Measurements from ENCODE around the gene ADGRV1. TPM values are rescaled to one million over a fixed set of nuclear protein-coding genes. Genes with fewer than 3 reads are reported as not detected.
"Not testable (repeated sequence)": the region's sequence is repeated elsewhere in the genome, so short reads cannot be mapped to it uniquely, and the experiment has no call there.

ADGRV1 gene
- total and polyA plus RNA-seq, 2 experiments from 2014 or later, result 15.5 to 19.6 TPM

DNA sequence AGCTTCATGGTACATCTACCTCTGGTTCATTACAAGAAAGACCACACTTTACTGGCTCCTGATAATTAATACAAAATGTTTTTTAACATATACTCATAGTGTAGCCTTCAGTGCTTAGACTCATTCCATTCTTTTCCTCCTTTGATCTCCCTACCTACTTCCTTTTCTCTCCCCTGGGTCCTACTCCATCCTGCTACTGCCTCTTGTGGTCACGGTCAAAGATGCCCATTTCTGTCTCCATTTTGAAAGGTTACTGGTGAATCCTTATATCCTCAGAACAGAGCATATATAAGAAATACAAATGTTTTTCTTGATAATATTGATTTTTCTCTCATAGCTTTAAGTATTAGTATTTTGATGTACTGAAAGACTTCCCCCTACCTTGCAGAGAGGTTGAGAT is 448.7 kb downstream of the ADGRV1 start:
- Histone ChIP-seq H3K27ac (no peak overlapping the region), H3K36me3 (no peaks in the 10 kb centered on the region), H3K4me1 (ENCODE audit: low read depth) (no peaks in the 10 kb centered on the region), H3K27me3 (no peaks in the 10 kb centered on the region), H3K9me3 (ENCODE audit: low read depth) (no peaks in the 10 kb centered on the region), H3K4me3 (no peak overlapping the region)
- no peak for DNase-seq (ENCODE audit: low read depth in 1 of 2, low spot score in 1 of 2)
- TF ChIP-seq, protein P1, sequence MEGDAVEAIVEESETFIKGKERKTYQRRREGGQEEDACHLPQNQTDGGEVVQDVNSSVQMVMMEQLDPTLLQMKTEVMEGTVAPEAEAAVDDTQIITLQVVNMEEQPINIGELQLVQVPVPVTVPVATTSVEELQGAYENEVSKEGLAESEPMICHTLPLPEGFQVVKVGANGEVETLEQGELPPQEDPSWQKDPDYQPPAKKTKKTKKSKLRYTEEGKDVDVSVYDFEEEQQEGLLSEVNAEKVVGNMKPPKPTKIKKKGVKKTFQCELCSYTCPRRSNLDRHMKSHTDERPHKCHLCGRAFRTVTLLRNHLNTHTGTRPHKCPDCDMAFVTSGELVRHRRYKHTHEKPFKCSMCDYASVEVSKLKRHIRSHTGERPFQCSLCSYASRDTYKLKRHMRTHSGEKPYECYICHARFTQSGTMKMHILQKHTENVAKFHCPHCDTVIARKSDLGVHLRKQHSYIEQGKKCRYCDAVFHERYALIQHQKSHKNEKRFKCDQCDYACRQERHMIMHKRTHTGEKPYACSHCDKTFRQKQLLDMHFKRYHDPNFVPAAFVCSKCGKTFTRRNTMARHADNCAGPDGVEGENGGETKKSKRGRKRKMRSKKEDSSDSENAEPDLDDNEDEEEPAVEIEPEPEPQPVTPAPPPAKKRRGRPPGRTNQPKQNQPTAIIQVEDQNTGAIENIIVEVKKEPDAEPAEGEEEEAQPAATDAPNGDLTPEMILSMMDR (IDR thresholded peaks at IDR 0.05; ENCODE audit: low read depth, low read length), result no peak

DNA sequence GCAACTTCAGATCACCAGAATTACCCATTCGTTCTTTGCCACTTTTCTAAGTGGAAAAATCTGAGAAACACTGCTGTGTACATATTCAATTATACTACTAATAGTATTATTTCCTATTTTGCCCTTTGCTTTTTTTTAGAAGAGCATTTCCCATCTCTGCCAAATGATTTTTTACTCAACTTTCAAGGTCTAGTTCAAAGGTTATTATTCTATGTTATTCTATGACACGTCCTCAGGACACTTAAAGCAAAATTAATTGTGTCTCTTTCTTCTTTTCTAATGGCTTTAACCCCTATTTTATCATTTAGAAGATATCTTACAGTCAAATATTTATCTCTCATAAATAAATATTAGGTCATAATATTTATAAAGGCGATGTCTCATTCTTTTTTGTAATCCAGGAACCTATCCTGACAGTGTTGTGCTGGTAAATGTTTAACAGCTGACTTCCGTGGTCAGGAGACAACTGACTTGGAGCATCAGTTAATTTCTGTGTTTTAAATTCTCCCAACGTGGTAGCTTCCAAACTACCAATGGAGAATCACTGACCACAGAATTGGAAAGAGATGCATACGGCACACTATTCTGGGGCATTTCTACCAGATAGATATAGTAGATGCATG is 449.3 kb downstream of the ADGRV1 start:
- Histone ChIP-seq H3K27me3 (no peaks in the 10 kb centered on the region), H3K27ac (no peak overlapping the region), H3K36me3 (no peaks in the 10 kb centered on the region), H3K4me1 (ENCODE audit: low read depth) (no peaks in the 10 kb centered on the region), H3K4me3 (no peak overlapping the region), H3K9me3 (ENCODE audit: low read depth) (no peaks in the 10 kb centered on the region)
- TF ChIP-seq, protein P1 (IDR thresholded peaks at IDR 0.05; ENCODE audit: low read depth, low read length), result no peak
- no peak for DNase-seq (ENCODE audit: low read depth in 1 of 2, low spot score in 1 of 2)

DNA sequence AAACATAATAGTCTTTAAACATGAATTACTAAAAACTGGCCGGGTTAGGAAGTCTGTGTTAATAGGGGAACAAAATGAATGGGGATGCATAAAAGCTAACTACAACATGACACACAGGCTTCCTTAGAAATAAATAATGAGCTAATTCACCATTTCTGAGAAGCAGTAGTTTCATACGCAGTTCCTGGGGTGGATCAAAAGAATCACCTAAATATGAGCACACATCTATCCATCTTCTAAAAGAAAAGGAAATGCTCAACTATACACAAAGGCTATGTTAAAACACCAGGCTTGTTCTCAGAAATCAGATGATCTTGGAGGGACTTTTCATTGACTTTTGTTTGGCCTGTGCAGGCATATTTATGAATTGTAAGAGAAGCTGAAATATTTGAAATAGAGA is 451.5 kb downstream of the ADGRV1 start:
- H3K27me3 ChIP-seq, result no peaks in the 10 kb centered on the region

DNA sequence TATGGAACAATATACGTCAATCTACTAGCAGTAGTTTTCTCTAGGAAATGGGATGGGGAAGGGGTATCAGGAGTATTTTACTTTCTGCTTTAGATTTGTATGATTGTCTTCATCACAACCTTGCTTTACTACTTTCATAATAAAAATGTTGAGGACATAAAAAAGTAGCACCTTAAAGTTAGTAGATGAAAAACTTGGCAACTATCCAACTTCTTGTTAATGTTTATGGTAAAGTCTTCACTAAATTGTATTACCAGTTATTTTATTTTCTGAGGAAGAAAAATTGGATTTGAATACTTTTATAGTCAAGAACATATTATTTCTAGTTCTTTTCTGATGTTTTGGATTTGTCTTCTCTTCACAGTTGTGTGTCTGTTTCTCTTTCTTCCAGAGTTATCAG is 452.4 kb downstream of the ADGRV1 start:
- TF ChIP-seq, protein P1 (IDR thresholded peaks at IDR 0.05; ENCODE audit: low read depth, low read length), result no peak
- Histone ChIP-seq H3K36me3 (no peaks in the 10 kb centered on the region), H3K27ac (no peak overlapping the region), H3K27me3 (no peaks in the 10 kb centered on the region), H3K9me3 (ENCODE audit: low read depth) (no peaks in the 10 kb centered on the region), H3K4me3 (no peak overlapping the region), H3K4me1 (ENCODE audit: low read depth) (no peaks in the 10 kb centered on the region)
- DNase-seq (ENCODE audit: low read depth in 1 of 2, low spot score in 1 of 2), result no peak

More for the DNA sequence above, 451.5 kb downstream of the ADGRV1 start:
- Histone ChIP-seq H3K9me3 (ENCODE audit: low read depth) (no peaks in the 10 kb centered on the region), H3K4me1 (ENCODE audit: low read depth) (no peaks in the 10 kb centered on the region), H3K27ac (no peak overlapping the region), H3K4me3 (no peak overlapping the region), H3K36me3 (no peaks in the 10 kb centered on the region)
- DNase-seq (ENCODE audit: low read depth in 1 of 2, low spot score in 1 of 2), result no peak
- TF ChIP-seq, protein P1 (IDR thresholded peaks at IDR 0.05; ENCODE audit: low read depth, low read length), result no peak

DNA sequence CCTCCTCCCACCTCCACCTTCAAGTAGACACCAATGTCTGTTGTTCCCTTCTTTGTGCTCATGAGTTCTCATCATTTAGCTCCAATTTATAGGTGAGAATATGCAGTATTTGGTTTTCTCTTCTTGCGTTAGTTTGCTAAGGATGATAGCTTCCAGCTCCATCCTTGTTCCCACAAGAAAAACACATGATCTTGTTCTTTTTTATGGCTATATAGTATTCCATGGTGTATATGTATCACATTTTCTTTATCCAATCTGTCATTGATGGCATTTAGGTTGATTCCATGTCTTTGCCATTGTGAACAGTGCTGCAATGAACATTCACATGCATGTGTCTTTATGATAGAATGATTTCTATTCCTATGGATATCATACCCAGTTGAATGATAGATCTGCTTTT is 454.3 kb downstream of the ADGRV1 start:
- H3K27me3 ChIP-seq; DNase-seq (ENCODE audit: low read depth in 1 of 2, low spot score in 1 of 2); H3K36me3 ChIP-seq; H3K9me3 ChIP-seq (ENCODE audit: low read depth); H3K4me3 ChIP-seq; H3K27ac ChIP-seq; H3K4me1 ChIP-seq (ENCODE audit: low read depth): not testable (repeated sequence)

DNA sequence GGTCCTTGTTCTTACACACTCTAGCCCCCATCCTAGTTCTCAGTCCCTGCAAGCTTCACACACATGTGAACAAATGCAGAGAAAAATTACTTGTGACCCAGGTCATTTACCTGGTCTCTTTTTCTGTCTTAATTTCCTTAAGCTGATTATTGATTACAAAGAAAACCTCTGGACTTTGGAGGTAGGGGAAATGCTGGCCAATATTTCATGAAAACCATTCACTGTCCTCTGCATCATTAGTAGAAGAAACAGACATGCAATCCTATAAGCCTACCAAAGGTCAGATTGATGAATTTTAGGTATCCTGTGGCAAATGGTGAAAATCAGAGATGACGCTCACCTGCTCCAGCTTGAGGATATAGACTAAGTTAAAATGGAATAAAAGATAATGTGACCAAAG is 457.7 kb downstream of the ADGRV1 start:
- TF ChIP-seq, protein P1 (IDR thresholded peaks at IDR 0.05; ENCODE audit: low read depth, low read length), result no peak
- Histone ChIP-seq H3K36me3 (no peaks in the 10 kb centered on the region), H3K4me1 (ENCODE audit: low read depth) (no peaks in the 10 kb centered on the region), H3K27me3 (no peaks in the 10 kb centered on the region), H3K4me3 (no peak overlapping the region), H3K27ac (no peak overlapping the region), H3K9me3 (ENCODE audit: low read depth) (no peaks in the 10 kb centered on the region)
- no peak for DNase-seq (ENCODE audit: low read depth in 1 of 2, low spot score in 1 of 2)
